ENCODE measurements around the gene IPO9. TPM values are rescaled to one million over a fixed set of nuclear protein-coding genes. Genes with fewer than 3 reads are reported as not detected.

The IPO9 gene
- total RNA-seq, 1 donor = 29.2 TPM

GRCh38 chr1:201906336-201906735, 77.4 kb downstream of the IPO9 start:
- TF ChIP-seq CTCF (IDR thresholded peaks at IDR 0.05; ENCODE audit: insufficient read depth, low read length) = no peak
- H3K4me3 ChIP-seq (ENCODE audit: low read depth, low read length) = no peak overlapping the region
- no peak for DNase-seq (ENCODE audit: low read depth)

GRCh38 chr1:201907621-201908020, 78.7 kb downstream of the IPO9 start:
- no peak for TF ChIP-seq CTCF (IDR thresholded peaks at IDR 0.05; ENCODE audit: insufficient read depth, low read length)
- H3K4me3 ChIP-seq (ENCODE audit: low read depth, low read length) = no peak overlapping the region
- DNase-seq (ENCODE audit: low read depth) = no peak

GRCh38 chr1:201911826-201912571, 83.0 kb downstream of the IPO9 start:
- TF ChIP-seq CTCF (IDR thresholded peaks at IDR 0.05; ENCODE audit: insufficient read depth, low read length) = no peak
- no peak for DNase-seq (ENCODE audit: low read depth)
- H3K4me3 ChIP-seq (ENCODE audit: low read depth, low read length) = no peak overlapping the region

GRCh38 chr1:201912832-201913231, 83.9 kb downstream of the IPO9 start:
- H3K4me3 ChIP-seq (ENCODE audit: low read depth, low read length) = no peak overlapping the region
- TF ChIP-seq CTCF (IDR thresholded peaks at IDR 0.05; ENCODE audit: insufficient read depth, low read length) = no peak
- peak; percentile 49 for DNase-seq (ENCODE audit: low read depth)

GRCh38 chr1:201914456-201915235, 85.7 kb downstream of the IPO9 start:
- no peak for DNase-seq (ENCODE audit: low read depth)
- no peak overlapping the region for H3K4me3 ChIP-seq (ENCODE audit: low read depth, low read length)
- no peak for TF ChIP-seq CTCF (IDR thresholded peaks at IDR 0.05; ENCODE audit: insufficient read depth, low read length)

- H3K4me3 ChIP-seq (ENCODE audit: low read depth, low read length) = no peak overlapping the region
- TF ChIP-seq CTCF (IDR thresholded peaks at IDR 0.05; ENCODE audit: insufficient read depth, low read length) = no peak
- peak; percentile 94 for DNase-seq (ENCODE audit: low read depth)
These were observed 87.8 kb downstream of the IPO9 start for GRCh38 chr1:201916649-201917249.
